Prostate gland (tissue), 2 donors: Measurements from ENCODE around the gene SOBP.

Experiments
- POLR2A ChIP-seq: fragments of 450-650 bp; IDR thresholded peaks from one replicate; pipeline ENCODE4 v1.6.1; 2016; ENCODE audit warnings: antibody characterized with exemption, mild to moderate bottlenecking
- POLR2AphosphoS5 ChIP-seq: sonication (generic); formaldehyde crosslinking; IDR thresholded peaks from one replicate; pipeline ENCODE4 v1.6.1; 2017; ENCODE audit warnings: antibody characterized with exemption
- TF ChIP-seq, protein P1 (sequence below), 4 experiments: fragments of 200-600 bp in 2 of 4; fragments of 450-650 bp in 2 of 4; sonication (generic) in 2 of 4; IDR thresholded peaks; 1 replicate in 3 of 4; 2 replicates in 1 of 4; pipeline ENCODE4 v1.5.1; 2016 to 2019; ENCODE audit warnings: antibody characterized with exemption in 4 of 4, mild to moderate bottlenecking in 2 of 4, moderate library complexity in 2 of 4

DNA sequence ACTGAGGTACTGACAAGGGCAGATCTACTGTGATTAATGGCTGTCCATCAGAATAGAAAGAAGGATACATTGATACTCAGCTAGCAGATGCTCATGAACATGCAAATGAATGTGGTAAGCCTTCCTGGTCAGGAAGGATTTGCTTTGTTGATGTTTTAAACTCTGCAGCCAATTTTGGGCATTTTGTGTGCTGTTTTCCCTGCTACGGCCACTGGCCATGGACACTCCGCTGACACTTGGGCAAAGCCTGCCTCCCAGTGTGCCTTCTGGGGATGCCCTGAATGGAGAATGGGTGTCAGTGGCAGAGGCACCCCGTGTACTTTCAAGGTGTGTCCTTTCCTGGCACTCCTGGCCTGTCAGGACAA is 113.1 kb downstream of the SOBP start:
- TF ChIP-seq, protein P1, sequence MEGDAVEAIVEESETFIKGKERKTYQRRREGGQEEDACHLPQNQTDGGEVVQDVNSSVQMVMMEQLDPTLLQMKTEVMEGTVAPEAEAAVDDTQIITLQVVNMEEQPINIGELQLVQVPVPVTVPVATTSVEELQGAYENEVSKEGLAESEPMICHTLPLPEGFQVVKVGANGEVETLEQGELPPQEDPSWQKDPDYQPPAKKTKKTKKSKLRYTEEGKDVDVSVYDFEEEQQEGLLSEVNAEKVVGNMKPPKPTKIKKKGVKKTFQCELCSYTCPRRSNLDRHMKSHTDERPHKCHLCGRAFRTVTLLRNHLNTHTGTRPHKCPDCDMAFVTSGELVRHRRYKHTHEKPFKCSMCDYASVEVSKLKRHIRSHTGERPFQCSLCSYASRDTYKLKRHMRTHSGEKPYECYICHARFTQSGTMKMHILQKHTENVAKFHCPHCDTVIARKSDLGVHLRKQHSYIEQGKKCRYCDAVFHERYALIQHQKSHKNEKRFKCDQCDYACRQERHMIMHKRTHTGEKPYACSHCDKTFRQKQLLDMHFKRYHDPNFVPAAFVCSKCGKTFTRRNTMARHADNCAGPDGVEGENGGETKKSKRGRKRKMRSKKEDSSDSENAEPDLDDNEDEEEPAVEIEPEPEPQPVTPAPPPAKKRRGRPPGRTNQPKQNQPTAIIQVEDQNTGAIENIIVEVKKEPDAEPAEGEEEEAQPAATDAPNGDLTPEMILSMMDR (IDR thresholded peaks at IDR 0.05), result no peak
- no peak for TF ChIP-seq POLR2A
- no peak for TF ChIP-seq POLR2AphosphoS5
